Suprapubic skin (tissue), 4 donors: ENCODE results near the gene MISP.

Experiments used
- EP300 ChIP-seq: sonication (generic); formaldehyde crosslinking; IDR thresholded peaks from one replicate; pipeline ENCODE4 v1.6.1; 2017; ENCODE audit warnings: antibody characterized with exemption
- POLR2A ChIP-seq, 2 donors: fragments of 450-650 bp; IDR thresholded peaks; one replicate each; pipeline ENCODE4 v1.6.1; 2017; ENCODE audit warnings: antibody characterized with exemption in 2 of 2, mild to moderate bottlenecking in 2 of 2, moderate library complexity in 2 of 2
- POLR2AphosphoS5 ChIP-seq, 3 donors: sonication (generic); formaldehyde crosslinking; IDR thresholded peaks; one replicate each; pipeline ENCODE4 v1.6.1; 2017; ENCODE audit warnings: antibody characterized with exemption in 3 of 3
- TF ChIP-seq, protein P1 (sequence below), 2 donors: fragments of 200-600 bp in 1 of 2; fragments of 450-650 bp in 1 of 2; sonication (generic) in 1 of 2; IDR thresholded peaks; one replicate each; pipeline ENCODE4 v1.5.1; 2016 to 2019; ENCODE audit warnings: antibody characterized with exemption in 2 of 2, mild to moderate bottlenecking in 1 of 2, moderate library complexity in 1 of 2

DNA sequence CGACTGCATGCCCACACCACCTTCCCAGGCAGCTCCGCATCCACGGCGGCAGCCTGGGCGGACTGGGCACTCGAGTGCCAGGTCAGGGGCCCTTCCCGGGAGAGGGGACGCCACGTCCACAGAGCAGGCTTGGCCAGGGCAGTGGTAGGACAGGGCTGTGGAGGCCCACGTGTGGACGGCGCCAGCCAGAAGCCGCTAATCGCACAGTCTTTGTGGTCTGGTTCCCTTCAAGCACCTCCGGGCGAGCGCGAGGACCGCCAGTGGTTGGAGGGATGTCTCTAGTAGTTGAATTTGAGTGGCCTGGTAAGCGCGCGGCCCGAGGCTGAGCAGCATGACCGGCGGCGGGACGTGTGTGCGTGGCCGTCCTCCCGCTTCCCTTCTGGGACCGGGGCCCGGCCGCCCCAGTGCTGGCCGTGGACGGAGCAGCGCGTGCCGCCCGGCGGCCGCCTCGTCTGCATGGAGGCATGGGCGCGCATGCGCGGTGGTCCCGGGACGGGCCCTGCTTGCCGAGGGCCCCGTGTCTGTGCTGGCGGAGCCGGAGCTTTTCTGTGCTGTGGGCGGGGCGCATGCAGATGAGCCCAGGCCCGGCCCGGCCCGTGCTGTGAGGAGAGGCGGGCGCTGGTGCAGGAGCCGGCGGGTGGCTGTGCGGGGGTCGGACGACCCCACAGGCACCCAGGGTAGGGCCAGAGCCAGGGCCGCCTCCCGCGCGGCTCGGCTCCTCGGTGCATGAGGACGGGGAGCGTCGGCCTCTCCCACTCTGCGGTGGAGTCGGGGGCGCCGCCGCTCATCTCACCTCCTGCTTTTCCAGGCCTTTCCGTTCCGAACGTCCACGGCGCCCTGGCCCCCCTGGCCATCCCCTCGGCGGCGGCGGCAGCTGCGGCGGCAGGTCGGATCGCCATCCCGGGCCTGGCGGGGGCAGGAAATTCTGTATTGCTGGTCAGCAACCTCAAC lies 55.0 kb downstream of the MISP start:
- TF ChIP-seq, protein P1, sequence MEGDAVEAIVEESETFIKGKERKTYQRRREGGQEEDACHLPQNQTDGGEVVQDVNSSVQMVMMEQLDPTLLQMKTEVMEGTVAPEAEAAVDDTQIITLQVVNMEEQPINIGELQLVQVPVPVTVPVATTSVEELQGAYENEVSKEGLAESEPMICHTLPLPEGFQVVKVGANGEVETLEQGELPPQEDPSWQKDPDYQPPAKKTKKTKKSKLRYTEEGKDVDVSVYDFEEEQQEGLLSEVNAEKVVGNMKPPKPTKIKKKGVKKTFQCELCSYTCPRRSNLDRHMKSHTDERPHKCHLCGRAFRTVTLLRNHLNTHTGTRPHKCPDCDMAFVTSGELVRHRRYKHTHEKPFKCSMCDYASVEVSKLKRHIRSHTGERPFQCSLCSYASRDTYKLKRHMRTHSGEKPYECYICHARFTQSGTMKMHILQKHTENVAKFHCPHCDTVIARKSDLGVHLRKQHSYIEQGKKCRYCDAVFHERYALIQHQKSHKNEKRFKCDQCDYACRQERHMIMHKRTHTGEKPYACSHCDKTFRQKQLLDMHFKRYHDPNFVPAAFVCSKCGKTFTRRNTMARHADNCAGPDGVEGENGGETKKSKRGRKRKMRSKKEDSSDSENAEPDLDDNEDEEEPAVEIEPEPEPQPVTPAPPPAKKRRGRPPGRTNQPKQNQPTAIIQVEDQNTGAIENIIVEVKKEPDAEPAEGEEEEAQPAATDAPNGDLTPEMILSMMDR (IDR thresholded peaks at IDR 0.05) = no peak
- TF ChIP-seq POLR2A (IDR thresholded peaks at IDR 0.05) (no peak), EP300 (no peak), POLR2AphosphoS5 (IDR thresholded peaks at IDR 0.05) (no peak)
